ENCODE measurements around the gene MMP2. TPM values are rescaled to one million over a fixed set of nuclear protein-coding genes. Genes with fewer than 3 reads are reported as not detected.

Gene MMP2
- total RNA-seq, 1 donor from 2014 or later: 87.4 TPM

GRCh38 chr16:55444754-55445485 is 34.1 kb upstream of the MMP2 start:
- no peaks in the 10 kb centered on the region for H3K9me3 ChIP-seq (replicated peaks)
- H3K4me3 ChIP-seq: no peak overlapping the region
- TF ChIP-seq CTCF (IDR thresholded peaks at IDR 0.05; ENCODE audit: borderline replicate concordance): no peak
- H3K27me3 ChIP-seq (ENCODE audit: low read depth): no peaks in the 10 kb centered on the region
- no peaks in the 10 kb centered on the region for H3K4me1 ChIP-seq
- intact Hi-C loops (cut with micrococcal nuclease): no loop called here
- DNase-seq: peak; percentile 45
- no peaks in the 10 kb centered on the region for H3K36me3 ChIP-seq
- H3K27ac ChIP-seq (replicated peaks): no peak overlapping the region

DNA sequence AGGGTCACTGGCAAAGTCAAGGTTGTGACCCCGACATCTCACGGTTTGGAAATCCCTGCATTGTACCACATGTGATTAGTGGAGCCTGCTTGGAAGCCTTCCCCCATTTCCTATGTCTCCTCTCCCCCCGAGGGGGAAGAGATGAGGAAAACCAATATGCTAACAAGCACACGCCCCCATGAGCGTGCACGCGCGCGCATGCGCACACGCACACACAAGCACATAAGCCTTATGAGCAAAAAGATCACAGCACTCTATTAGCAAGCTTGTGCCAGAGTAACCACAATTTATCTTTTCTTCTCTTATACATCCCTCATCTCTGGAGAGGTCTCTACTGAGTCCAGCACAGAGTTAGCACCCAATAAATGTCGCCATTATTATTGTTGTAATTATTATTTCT is 31.8 kb upstream of the MMP2 start:
- TF ChIP-seq CTCF (IDR thresholded peaks at IDR 0.05; ENCODE audit: borderline replicate concordance): no peak
- intact Hi-C loops (cut with micrococcal nuclease): no loop called here
- Histone ChIP-seq H3K36me3 (no peaks in the 10 kb centered on the region), H3K4me1 (no peaks in the 10 kb centered on the region), H3K9me3 (replicated peaks) (no peaks in the 10 kb centered on the region), H3K4me3 (no peak overlapping the region), H3K27me3 (ENCODE audit: low read depth) (no peaks in the 10 kb centered on the region), H3K27ac (replicated peaks) (no peak overlapping the region)
- no peak for DNase-seq

- no peak for DNase-seq
- intact Hi-C loops (cut with micrococcal nuclease): no loop called here
- no peak overlapping the region for H3K4me3 ChIP-seq
Observed at GRCh38 chr16:55452996-55453395, 26.0 kb upstream of the MMP2 start.

GRCh38 chr16:55453909-55454308 is 25.1 kb upstream of the MMP2 start:
- no peaks in the 10 kb centered on the region for H3K9me3 ChIP-seq (replicated peaks)
- H3K4me3 ChIP-seq: no peak overlapping the region
- DNase-seq: no peak
- TF ChIP-seq CTCF (IDR thresholded peaks at IDR 0.05; ENCODE audit: borderline replicate concordance): no peak
- H3K27me3 ChIP-seq (ENCODE audit: low read depth): no peaks in the 10 kb centered on the region
- no peaks in the 10 kb centered on the region for H3K36me3 ChIP-seq
- H3K4me1 ChIP-seq: no peaks in the 10 kb centered on the region
- H3K27ac ChIP-seq (replicated peaks): no peak overlapping the region
- intact Hi-C loops (cut with micrococcal nuclease): no loop called here

More at GRCh38 chr16:55452996-55453395, 26.0 kb upstream of the MMP2 start:
- H3K27ac ChIP-seq (replicated peaks): no peak overlapping the region
- no peaks in the 10 kb centered on the region for H3K4me1 ChIP-seq
- no peak for TF ChIP-seq CTCF (IDR thresholded peaks at IDR 0.05; ENCODE audit: borderline replicate concordance)
- no peaks in the 10 kb centered on the region for H3K36me3 ChIP-seq
- H3K27me3 ChIP-seq (ENCODE audit: low read depth): no peaks in the 10 kb centered on the region
- no peaks in the 10 kb centered on the region for H3K9me3 ChIP-seq (replicated peaks)

DNA sequence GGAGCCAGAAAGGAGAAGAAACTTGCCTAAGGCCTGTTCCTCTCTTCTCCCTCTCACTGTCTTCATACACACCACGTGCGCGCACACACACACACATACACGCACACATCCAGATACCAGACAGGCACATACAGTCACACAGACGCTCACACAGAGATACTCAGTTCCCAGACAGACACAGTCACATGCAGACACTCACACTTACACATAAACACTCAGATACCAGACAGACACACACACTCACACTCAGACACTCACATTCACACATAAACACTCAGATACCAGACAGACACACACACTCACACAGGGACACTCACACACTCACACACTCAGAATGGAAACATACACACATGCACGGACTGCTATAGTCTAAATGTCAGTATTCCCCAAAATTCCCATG is 24.1 kb upstream of the MMP2 start:
- no peak overlapping the region for H3K4me3 ChIP-seq
- no peak for TF ChIP-seq CTCF (IDR thresholded peaks at IDR 0.05; ENCODE audit: borderline replicate concordance)
- H3K27ac ChIP-seq (replicated peaks): no peak overlapping the region
- no peak for DNase-seq
- H3K9me3 ChIP-seq (replicated peaks): no peaks in the 10 kb centered on the region
- intact Hi-C loops (cut with micrococcal nuclease): no loop called here
- H3K36me3 ChIP-seq: no peaks in the 10 kb centered on the region
- no peaks in the 10 kb centered on the region for H3K27me3 ChIP-seq (ENCODE audit: low read depth)
- no peaks in the 10 kb centered on the region for H3K4me1 ChIP-seq
